Measurements from ENCODE around the gene SGK2. TPM values are rescaled to one million over a fixed set of nuclear protein-coding genes. Genes with fewer than 3 reads are reported as not detected.

The SGK2 gene
- total and polyA plus RNA-seq, 9 of the 15 experiments (the other 6 are each of a cell fraction or from before 2014, with no cell fraction given) = 0.07 to 0.31 (median 0.15) TPM; not detected in 2

- no peak for TF ChIP-seq SIX5 (IDR thresholded peaks at IDR 0.05; ENCODE audit: borderline replicate concordance in 1 of 2, insufficient read depth in 1 of 2, low read depth in 1 of 2, low read length in 2 of 2)
- TF ChIP-seq, protein P1, sequence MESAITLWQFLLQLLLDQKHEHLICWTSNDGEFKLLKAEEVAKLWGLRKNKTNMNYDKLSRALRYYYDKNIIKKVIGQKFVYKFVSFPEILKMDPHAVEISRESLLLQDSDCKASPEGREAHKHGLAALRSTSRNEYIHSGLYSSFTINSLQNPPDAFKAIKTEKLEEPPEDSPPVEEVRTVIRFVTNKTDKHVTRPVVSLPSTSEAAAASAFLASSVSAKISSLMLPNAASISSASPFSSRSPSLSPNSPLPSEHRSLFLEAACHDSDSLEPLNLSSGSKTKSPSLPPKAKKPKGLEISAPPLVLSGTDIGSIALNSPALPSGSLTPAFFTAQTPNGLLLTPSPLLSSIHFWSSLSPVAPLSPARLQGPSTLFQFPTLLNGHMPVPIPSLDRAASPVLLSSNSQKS (CRISPR knock-in tag; IDR thresholded peaks at IDR 0.05) = no peak
- no peak for TF ChIP-seq KAT2B (IDR thresholded peaks at IDR 0.05; ENCODE audit: low read depth, low read length)
- TF ChIP-seq ZNF23 (CRISPR knock-in tag; IDR thresholded peaks at IDR 0.05) = no peak
- TF ChIP-seq RAD51 (IDR thresholded peaks at IDR 0.05; ENCODE audit: borderline replicate concordance, low read depth) = no peak
- no peak for TF ChIP-seq NR2C2 (CRISPR knock-in tag; IDR thresholded peaks at IDR 0.05)
- TF ChIP-seq NR2C2 (tag; IDR thresholded peaks at IDR 0.05) = no peak
- no peak for TF ChIP-seq PHB (CRISPR knock-in tag; IDR thresholded peaks at IDR 0.05)
- peak; percentile 60; the same call in 1 of the 2 replicates for TF ChIP-seq TRIM28 (IDR thresholded peaks at IDR 0.05)
- TF ChIP-seq KLF10 (CRISPR knock-in tag; IDR thresholded peaks at IDR 0.05) = no peak
- no peak for TF ChIP-seq STAT5B (CRISPR knock-in tag; IDR thresholded peaks at IDR 0.05)
- TF ChIP-seq, protein P2, sequence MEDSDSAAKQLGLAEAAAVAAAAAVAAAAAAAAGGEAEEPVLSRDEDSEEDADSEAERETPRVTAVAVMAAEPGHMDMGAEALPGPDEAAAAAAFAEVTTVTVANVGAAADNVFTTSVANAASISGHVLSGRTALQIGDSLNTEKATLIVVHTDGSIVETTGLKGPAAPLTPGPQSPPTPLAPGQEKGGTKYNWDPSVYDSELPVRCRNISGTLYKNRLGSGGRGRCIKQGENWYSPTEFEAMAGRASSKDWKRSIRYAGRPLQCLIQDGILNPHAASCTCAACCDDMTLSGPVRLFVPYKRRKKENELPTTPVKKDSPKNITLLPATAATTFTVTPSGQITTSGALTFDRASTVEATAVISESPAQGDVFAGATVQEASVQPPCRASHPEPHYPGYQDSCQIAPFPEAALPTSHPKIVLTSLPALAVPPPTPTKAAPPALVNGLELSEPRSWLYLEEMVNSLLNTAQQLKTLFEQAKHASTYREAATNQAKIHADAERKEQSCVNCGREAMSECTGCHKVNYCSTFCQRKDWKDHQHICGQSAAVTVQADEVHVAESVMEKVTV (CRISPR knock-in tag; IDR thresholded peaks at IDR 0.05) = no peak
- TF ChIP-seq ZNF695 (CRISPR knock-in tag; IDR thresholded peaks at IDR 0.05) = no peak
- no peak for TF ChIP-seq COPS2 (conservative IDR thresholded peaks at IDR 0.05)
- no peak for TF ChIP-seq MECOM (CRISPR knock-in tag; IDR thresholded peaks at IDR 0.05)
- TF ChIP-seq PRMT5 (CRISPR knock-in tag; IDR thresholded peaks at IDR 0.05) = no peak
- TF ChIP-seq BCOR (IDR thresholded peaks at IDR 0.05) = peak; percentile 86
- no peak for TF ChIP-seq PRDM10 (IDR thresholded peaks at IDR 0.05; ENCODE audit: partially characterized antibody)
- no peak for TF ChIP-seq ARID2 (IDR thresholded peaks at IDR 0.05)
- TF ChIP-seq ZNF586 (CRISPR knock-in tag; conservative IDR thresholded peaks at IDR 0.05) = no peak
- no peak for TF ChIP-seq PRPF4 (IDR thresholded peaks at IDR 0.05; ENCODE audit: insufficient read depth, low read depth, low read length, poor library complexity, severe bottlenecking)
- no peak for TF ChIP-seq ZKSCAN1 (IDR thresholded peaks at IDR 0.05; ENCODE audit: low read depth, low read length)
- peak in 1 of 2 experiments; percentile 45; a peak in 2 of 4 replicates for TF ChIP-seq KDM1A (IDR thresholded peaks at IDR 0.05)
Measured at GRCh38 chr20:43583133-43583864, 24.5 kb downstream of the SGK2 start (continued).

All from K562 (cell line).